Esophagus squamous epithelium (tissue), 5 donors: ENCODE data around the gene MLLT3. TPM values are rescaled to one million over a fixed set of nuclear protein-coding genes. Genes with fewer than 3 reads are reported as not detected.
A peak's percentile ranks its signal among the peaks of the same experiment; 100 is the strongest.

Source experiments
- DNase-seq: peaks from one replicate; lab custom pipeline; 2025; lab: John Stamatoyannopoulos, UW
- H3K27ac ChIP-seq, 4 donors: fragments of 200-600 bp; sonication (generic); one replicate each; pipeline ENCODE4 v1.5.1; 2016 to 2019; ENCODE audit warnings: mild to moderate bottlenecking in 1 of 4
- H3K27me3 ChIP-seq, 4 donors: fragments of 200-600 bp; sonication (generic); 1 replicate in 3 of 4; 2 replicates in 1 of 4; pipeline versions ENCODE4 v1.5.1 to v1.6.0; 2017 to 2021; ENCODE audit warnings: antibody characterized with exemption in 1 of 4
- H3K36me3 ChIP-seq, 3 donors: fragments of 200-600 bp; sonication (generic); one replicate each; pipeline ENCODE4 v1.5.1; 2016 to 2019
- H3K4me1 ChIP-seq, 3 donors: fragments of 200-600 bp; sonication (generic); one replicate each; pipeline ENCODE4 v1.5.1; 2017 to 2019
- H3K4me3 ChIP-seq, 4 donors: fragments of 200-600 bp; sonication (generic); 1 replicate in 3 of 4; 2 replicates in 1 of 4; pipeline ENCODE4 v1.5.1; 2016 to 2019; ENCODE audit warnings: mild to moderate bottlenecking in 2 of 4, moderate library complexity in 1 of 4
- H3K9me3 ChIP-seq, 3 donors: fragments of 200-600 bp; sonication (generic); one replicate each; pipeline ENCODE4 v1.5.1; 2016 to 2019
- POLR2A ChIP-seq, 4 donors: fragments of 450-650 bp; IDR thresholded peaks; one replicate each; pipeline ENCODE4 v1.6.1; 2017; ENCODE audit warnings: antibody characterized with exemption in 4 of 4, mild to moderate bottlenecking in 4 of 4, moderate library complexity in 3 of 4
- WGBS, 2 donors: methylation state at CpG; one replicate each; pipeline ENCODE4 v1.1.5; 2018; 5-methylcytosine and 5-hydroxymethylcytosine counted together
- intact Hi-C: fragments of 100-400 bp; cut with DNase I; formaldehyde crosslinking; loops from one replicate; pipeline ENCODE4 v1.15.0; 2022
- total RNA-seq, 4 donors: library from RNA; depleted of rRNA; stranded (reverse); fragments of >200 nt; gene quantifications; one replicate each; pipeline ENCODE4 v1.1.0, GENCODE V29; 2016
- TF ChIP-seq, protein P1 (sequence below), 6 experiments: fragments of 450-650 bp in 4 of 6; fragments of 200-600 bp in 2 of 6; sonication (generic) in 2 of 6; IDR thresholded peaks; one replicate each; pipeline ENCODE4 v1.5.1; 2016 to 2019; ENCODE audit warnings: antibody characterized with exemption in 6 of 6, mild to moderate bottlenecking in 4 of 6, moderate library complexity in 4 of 6
- donor health status: DM: yes; HTN: yes; CAD: no.

Gene MLLT3
- total RNA-seq, 4 donors from 2014 or later = 8.2 to 21.5 (median 8.6) TPM

DNA sequence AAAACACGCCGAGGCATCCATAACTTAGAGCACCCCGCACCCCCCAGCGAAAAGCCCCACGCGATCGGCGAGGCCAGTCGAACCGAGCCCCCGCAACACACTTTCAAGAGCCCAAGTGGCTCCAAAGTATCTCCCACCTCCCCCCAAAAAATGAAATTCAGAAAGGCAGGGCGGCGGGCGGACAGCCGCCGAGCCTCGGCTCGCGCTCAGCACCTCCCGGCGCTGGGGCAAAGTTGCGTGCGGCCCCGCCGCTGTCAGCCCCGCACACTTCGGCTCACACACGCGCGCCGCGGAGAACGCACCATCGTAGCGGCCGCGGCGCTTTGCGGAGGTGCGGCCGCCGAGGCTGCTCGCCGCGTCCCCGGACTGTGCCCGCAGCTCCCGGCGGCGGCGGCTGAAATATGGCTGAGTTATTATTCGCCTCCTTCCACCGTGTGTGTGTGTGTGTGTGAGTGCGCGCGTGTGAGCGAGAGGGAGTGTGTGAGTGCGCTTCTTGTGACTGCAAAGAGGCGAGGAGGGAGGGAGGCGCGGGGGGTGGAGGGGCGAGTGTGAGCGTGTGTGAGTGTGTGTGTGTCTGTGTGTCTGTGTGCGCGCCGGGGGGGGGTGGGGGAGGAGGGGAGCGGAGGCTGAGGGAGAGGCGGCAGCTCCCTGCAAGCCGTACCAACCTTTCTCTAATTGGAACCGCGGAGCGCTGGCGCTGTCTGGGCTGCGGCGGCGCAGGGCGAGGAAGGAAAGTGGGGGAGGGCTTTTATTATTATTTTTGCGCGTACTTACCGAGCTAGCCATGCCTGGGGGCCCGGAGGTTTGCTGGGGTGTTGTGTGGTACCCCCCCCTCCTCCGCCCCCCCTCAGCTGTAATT is 599 bp downstream of the MLLT3 start:
- no peaks in the 10 kb centered on the region for H3K9me3 ChIP-seq
- peak overlapping the region; percentile 80 to 96 (median 94) for H3K27ac ChIP-seq
- H3K27me3 ChIP-seq = no peaks in the 10 kb centered on the region
- no peaks in the 10 kb centered on the region for H3K36me3 ChIP-seq
- 0 to 1% methylated on average over 16 to 22 of the region's 82 CpGs for WGBS, 2 donors
- no peak for TF ChIP-seq POLR2A (IDR thresholded peaks at IDR 0.05)
- TF ChIP-seq, protein P1, sequence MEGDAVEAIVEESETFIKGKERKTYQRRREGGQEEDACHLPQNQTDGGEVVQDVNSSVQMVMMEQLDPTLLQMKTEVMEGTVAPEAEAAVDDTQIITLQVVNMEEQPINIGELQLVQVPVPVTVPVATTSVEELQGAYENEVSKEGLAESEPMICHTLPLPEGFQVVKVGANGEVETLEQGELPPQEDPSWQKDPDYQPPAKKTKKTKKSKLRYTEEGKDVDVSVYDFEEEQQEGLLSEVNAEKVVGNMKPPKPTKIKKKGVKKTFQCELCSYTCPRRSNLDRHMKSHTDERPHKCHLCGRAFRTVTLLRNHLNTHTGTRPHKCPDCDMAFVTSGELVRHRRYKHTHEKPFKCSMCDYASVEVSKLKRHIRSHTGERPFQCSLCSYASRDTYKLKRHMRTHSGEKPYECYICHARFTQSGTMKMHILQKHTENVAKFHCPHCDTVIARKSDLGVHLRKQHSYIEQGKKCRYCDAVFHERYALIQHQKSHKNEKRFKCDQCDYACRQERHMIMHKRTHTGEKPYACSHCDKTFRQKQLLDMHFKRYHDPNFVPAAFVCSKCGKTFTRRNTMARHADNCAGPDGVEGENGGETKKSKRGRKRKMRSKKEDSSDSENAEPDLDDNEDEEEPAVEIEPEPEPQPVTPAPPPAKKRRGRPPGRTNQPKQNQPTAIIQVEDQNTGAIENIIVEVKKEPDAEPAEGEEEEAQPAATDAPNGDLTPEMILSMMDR (IDR thresholded peaks at IDR 0.05) = no peak
- intact Hi-C loops = loop anchor here (5.0 to 10.0 kb wide), 2 partner anchors 267 to 321 kb away; no protein-coding TSS in a partner anchor
- H3K4me3 ChIP-seq = peak overlapping the region; percentile 90 to 97 (median 96)
- peaks cover 11 to 61% (median 17%) of the 10 kb centered on the region in 3 donors for H3K4me1 ChIP-seq
- DNase-seq = peak; percentile 29

GRCh38 chr9:20620650-20621470 is 1.4 kb downstream of the MLLT3 start:
- WGBS, 2 donors = 0 to 2% methylated on average over 30 to 36 of the region's 65 CpGs
- no peaks in the 10 kb centered on the region for H3K9me3 ChIP-seq
- H3K27ac ChIP-seq = peak overlapping the region; percentile 80 to 96 (median 94)
- no peak for TF ChIP-seq POLR2A (IDR thresholded peaks at IDR 0.05)
- TF ChIP-seq, protein P1 (IDR thresholded peaks at IDR 0.05) = no peak
- no peaks in the 10 kb centered on the region for H3K27me3 ChIP-seq
- DNase-seq = no peak
- intact Hi-C loops = loop anchor here (5.0 to 10.0 kb wide), 2 partner anchors 266 to 321 kb away; no protein-coding TSS in a partner anchor
- H3K36me3 ChIP-seq = no peaks in the 10 kb centered on the region
- H3K4me1 ChIP-seq = peaks cover 11 to 64% (median 17%) of the 10 kb centered on the region in 3 donors
- peak overlapping the region; percentile 90 to 97 (median 96) for H3K4me3 ChIP-seq

- no peak for TF ChIP-seq POLR2A (IDR thresholded peaks at IDR 0.05)
- TF ChIP-seq, protein P1 (IDR thresholded peaks at IDR 0.05) = no peak
- Histone ChIP-seq H3K27ac (peak overlapping the region in 3 of 4 donors; percentile 38 to 94 (median 93)), H3K36me3 (no peaks in the 10 kb centered on the region), H3K4me3 (peak overlapping the region; percentile 90 to 97 (median 96)), H3K27me3 (no peaks in the 10 kb centered on the region), H3K4me1 (peaks cover 11 to 60% (median 17%) of the 10 kb centered on the region in 3 donors), H3K9me3 (no peaks in the 10 kb centered on the region)
- no peak for DNase-seq
- WGBS, 2 donors = 48 to 56% methylated on average over 12 to 15 of the region's 15 CpGs
- intact Hi-C loops = loop anchor here (5.0 to 10.0 kb wide), 2 partner anchors 265 to 323 kb away; no protein-coding TSS in a partner anchor
Measured at GRCh38 chr9:20619487-20620200, 2.7 kb downstream of the MLLT3 start.

- WGBS, 2 donors = 15 to 39% methylated on average over 2 of the region's 2 CpGs
- no peak for TF ChIP-seq POLR2A (IDR thresholded peaks at IDR 0.05)
- TF ChIP-seq, protein P1 (IDR thresholded peaks at IDR 0.05) = no peak
- H3K36me3 ChIP-seq = no peaks in the 10 kb centered on the region
- no peak for DNase-seq
- H3K4me1 ChIP-seq = peaks cover 11 to 56% (median 13%) of the 10 kb centered on the region in 3 donors
- peak overlapping the region in 1 of 4 donors; percentile 15 for H3K27ac ChIP-seq
- H3K9me3 ChIP-seq = no peaks in the 10 kb centered on the region
- no peaks in the 10 kb centered on the region for H3K27me3 ChIP-seq
- intact Hi-C loops = no loop called here
- H3K4me3 ChIP-seq = no peak overlapping the region
Measured at GRCh38 chr9:20618361-20618802, 3.9 kb downstream of the MLLT3 start.
